ENCODE results near the gene C10orf53.

The C10orf53 gene

GRCh38 chr10:49738616-49739360 is 59.3 kb downstream of the C10orf53 start:
- DNase-seq = no peak

GRCh38 chr10:49739426-49739825 is 60.0 kb downstream of the C10orf53 start:
- no peak for DNase-seq

- DNase-seq = no peak
These were observed 61.1 kb downstream of the C10orf53 start for GRCh38 chr10:49740346-49741107.

GRCh38 chr10:49741108-49741995 is 61.9 kb downstream of the C10orf53 start:
- DNase-seq = no peak

GRCh38 chr10:49742683-49743463 is 63.4 kb downstream of the C10orf53 start:
- DNase-seq = no peak

GRCh38 chr10:49743464-49744075 is 64.1 kb downstream of the C10orf53 start:
- DNase-seq = no peak

GRCh38 chr10:49744091-49744685 is 64.7 kb downstream of the C10orf53 start:
- DNase-seq = no peak

- DNase-seq = no peak
These were observed 65.6 kb downstream of the C10orf53 start for GRCh38 chr10:49744924-49745605.

- DNase-seq = no peak
These were observed 66.3 kb downstream of the C10orf53 start for GRCh38 chr10:49745756-49746155.

- no peak for DNase-seq
These were observed 67.3 kb downstream of the C10orf53 start for GRCh38 chr10:49746626-49747302.

Measured in midbrain (tissue), 1 donor.